ENCODE measurements around the gene MAFB.
A peak's percentile ranks its signal among the peaks of the same experiment; 100 is the strongest.

Gene MAFB

DNA sequence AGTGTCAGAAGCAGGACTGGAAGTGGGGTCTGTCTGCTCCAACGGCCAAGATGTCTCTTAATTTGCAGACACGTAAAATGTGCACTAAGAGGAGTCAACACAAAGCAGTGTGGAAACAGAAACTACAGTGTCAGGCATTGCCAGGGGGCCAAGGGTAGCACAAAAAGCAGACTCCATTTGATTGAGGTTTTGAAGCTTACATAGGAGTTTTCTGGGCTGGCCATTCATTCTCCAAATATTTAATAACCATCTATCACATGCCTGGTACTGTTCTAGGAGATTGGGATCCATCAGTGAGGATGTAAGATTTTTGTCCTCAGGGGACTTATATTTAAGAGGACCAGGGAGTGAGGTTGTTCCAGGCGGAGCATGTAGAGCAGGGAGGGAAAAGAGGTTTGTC lies 29.5 kb downstream of the MAFB start:
- Mint-ChIP-seq H3K4me3 (no peak overlapping the region), H3K27me3 (ENCODE audit: low read depth, poor library complexity) (peaks cover 15% of the 10 kb centered on the region), H3K27ac (no peak overlapping the region), H3K9me3 (no peaks in the 10 kb centered on the region), H3K4me1 (peaks cover 15% of the 10 kb centered on the region), H3K36me3 (ENCODE audit: low read depth) (no peaks in the 10 kb centered on the region)
- DNase-seq = no peak
- TF ChIP-seq, protein P1, sequence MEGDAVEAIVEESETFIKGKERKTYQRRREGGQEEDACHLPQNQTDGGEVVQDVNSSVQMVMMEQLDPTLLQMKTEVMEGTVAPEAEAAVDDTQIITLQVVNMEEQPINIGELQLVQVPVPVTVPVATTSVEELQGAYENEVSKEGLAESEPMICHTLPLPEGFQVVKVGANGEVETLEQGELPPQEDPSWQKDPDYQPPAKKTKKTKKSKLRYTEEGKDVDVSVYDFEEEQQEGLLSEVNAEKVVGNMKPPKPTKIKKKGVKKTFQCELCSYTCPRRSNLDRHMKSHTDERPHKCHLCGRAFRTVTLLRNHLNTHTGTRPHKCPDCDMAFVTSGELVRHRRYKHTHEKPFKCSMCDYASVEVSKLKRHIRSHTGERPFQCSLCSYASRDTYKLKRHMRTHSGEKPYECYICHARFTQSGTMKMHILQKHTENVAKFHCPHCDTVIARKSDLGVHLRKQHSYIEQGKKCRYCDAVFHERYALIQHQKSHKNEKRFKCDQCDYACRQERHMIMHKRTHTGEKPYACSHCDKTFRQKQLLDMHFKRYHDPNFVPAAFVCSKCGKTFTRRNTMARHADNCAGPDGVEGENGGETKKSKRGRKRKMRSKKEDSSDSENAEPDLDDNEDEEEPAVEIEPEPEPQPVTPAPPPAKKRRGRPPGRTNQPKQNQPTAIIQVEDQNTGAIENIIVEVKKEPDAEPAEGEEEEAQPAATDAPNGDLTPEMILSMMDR (IDR thresholded peaks at IDR 0.05) = no peak

DNA sequence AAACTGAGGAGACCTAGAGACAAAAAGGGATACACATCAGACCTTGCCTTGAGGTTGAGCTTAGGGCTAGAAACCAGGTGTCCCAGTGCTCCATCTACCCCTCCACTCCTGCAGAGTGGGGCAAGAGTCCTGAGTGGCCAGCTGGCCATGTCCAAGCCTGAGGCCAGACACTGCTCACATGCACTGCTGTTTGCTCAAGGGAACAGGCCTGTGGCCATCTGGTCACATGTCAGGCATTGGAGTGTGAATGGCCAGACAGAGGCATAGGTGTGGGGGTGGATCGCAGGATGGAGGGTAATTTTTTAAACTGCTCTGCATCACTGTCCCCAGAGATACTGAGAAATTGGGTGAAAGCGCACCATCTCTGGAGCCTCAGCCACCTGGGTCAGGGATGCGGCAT lies 30.5 kb downstream of the MAFB start:
- peaks cover 17% of the 10 kb centered on the region for H3K4me1 Mint-ChIP-seq
- no peak overlapping the region for H3K4me3 Mint-ChIP-seq
- no peak for DNase-seq
- peaks cover 14% of the 10 kb centered on the region for H3K27me3 Mint-ChIP-seq (ENCODE audit: low read depth, poor library complexity)
- no peak overlapping the region for H3K27ac Mint-ChIP-seq
- no peaks in the 10 kb centered on the region for H3K36me3 Mint-ChIP-seq (ENCODE audit: low read depth)
- TF ChIP-seq, protein P1 (IDR thresholded peaks at IDR 0.05) = no peak
- H3K9me3 Mint-ChIP-seq = no peaks in the 10 kb centered on the region

- peaks cover 11% of the 10 kb centered on the region for H3K27me3 Mint-ChIP-seq (ENCODE audit: low read depth, poor library complexity)
- TF ChIP-seq, protein P1 (IDR thresholded peaks at IDR 0.05) = no peak
- peak overlapping the region; percentile 22 for H3K27ac Mint-ChIP-seq
- H3K9me3 Mint-ChIP-seq = no peaks in the 10 kb centered on the region
- peaks cover 17% of the 10 kb centered on the region for H3K4me1 Mint-ChIP-seq
- no peaks in the 10 kb centered on the region for H3K36me3 Mint-ChIP-seq (ENCODE audit: low read depth)
- no peak for DNase-seq
- no peak overlapping the region for H3K4me3 Mint-ChIP-seq
Measured at GRCh38 chr20:40657526-40657925, 31.5 kb downstream of the MAFB start.

DNA sequence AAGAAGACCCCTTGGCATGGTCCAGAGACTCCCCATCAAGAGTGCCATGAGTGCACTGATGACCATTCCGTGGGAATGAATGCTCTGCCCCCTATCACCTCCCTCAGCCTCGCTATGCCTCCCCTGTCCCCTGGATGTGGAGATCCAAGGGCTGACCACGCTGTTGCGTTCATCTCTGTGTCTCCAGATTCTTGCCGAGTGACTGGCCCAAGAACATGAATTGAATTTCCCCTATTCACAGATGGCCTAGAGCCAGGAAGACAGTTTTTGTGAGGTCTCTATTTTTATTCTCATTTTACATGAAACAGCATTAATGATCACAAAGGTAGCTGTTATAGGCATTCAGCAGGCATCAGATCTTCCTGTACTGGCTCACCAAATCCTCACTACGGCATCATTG lies 33.6 kb downstream of the MAFB start:
- Mint-ChIP-seq H3K27ac (no peak overlapping the region), H3K36me3 (ENCODE audit: low read depth) (no peaks in the 10 kb centered on the region), H3K27me3 (ENCODE audit: low read depth, poor library complexity) (peaks cover 7% of the 10 kb centered on the region), H3K4me3 (no peak overlapping the region), H3K9me3 (no peaks in the 10 kb centered on the region), H3K4me1 (peaks cover 23% of the 10 kb centered on the region)
- TF ChIP-seq, protein P1 (IDR thresholded peaks at IDR 0.05) = no peak
- no peak for DNase-seq

- no peak overlapping the region for H3K27ac Mint-ChIP-seq
- no peaks in the 10 kb centered on the region for H3K9me3 Mint-ChIP-seq
- H3K4me3 Mint-ChIP-seq = no peak overlapping the region
- no peaks in the 10 kb centered on the region for H3K36me3 Mint-ChIP-seq (ENCODE audit: low read depth)
- DNase-seq = no peak
- TF ChIP-seq, protein P1 (IDR thresholded peaks at IDR 0.05) = no peak
- H3K4me1 Mint-ChIP-seq = peaks cover 29% of the 10 kb centered on the region
- H3K27me3 Mint-ChIP-seq (ENCODE audit: low read depth, poor library complexity) = peaks cover 7% of the 10 kb centered on the region
Measured at GRCh38 chr20:40654876-40655275, 34.2 kb downstream of the MAFB start.

GRCh38 chr20:40652441-40652987 lies 36.5 kb downstream of the MAFB start:
- no peaks in the 10 kb centered on the region for H3K36me3 Mint-ChIP-seq (ENCODE audit: low read depth)
- no peaks in the 10 kb centered on the region for H3K9me3 Mint-ChIP-seq
- TF ChIP-seq, protein P1 (IDR thresholded peaks at IDR 0.05) = no peak
- H3K4me3 Mint-ChIP-seq = no peak overlapping the region
- H3K27me3 Mint-ChIP-seq (ENCODE audit: low read depth, poor library complexity) = peaks cover 6% of the 10 kb centered on the region
- peaks cover 47% of the 10 kb centered on the region for H3K4me1 Mint-ChIP-seq
- peak; percentile 34 for DNase-seq
- H3K27ac Mint-ChIP-seq = no peak overlapping the region
